Measurements from ENCODE around the gene ASB8.

The ASB8 gene, protein sequence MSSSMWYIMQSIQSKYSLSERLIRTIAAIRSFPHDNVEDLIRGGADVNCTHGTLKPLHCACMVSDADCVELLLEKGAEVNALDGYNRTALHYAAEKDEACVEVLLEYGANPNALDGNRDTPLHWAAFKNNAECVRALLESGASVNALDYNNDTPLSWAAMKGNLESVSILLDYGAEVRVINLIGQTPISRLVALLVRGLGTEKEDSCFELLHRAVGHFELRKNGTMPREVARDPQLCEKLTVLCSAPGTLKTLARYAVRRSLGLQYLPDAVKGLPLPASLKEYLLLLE

DNA sequence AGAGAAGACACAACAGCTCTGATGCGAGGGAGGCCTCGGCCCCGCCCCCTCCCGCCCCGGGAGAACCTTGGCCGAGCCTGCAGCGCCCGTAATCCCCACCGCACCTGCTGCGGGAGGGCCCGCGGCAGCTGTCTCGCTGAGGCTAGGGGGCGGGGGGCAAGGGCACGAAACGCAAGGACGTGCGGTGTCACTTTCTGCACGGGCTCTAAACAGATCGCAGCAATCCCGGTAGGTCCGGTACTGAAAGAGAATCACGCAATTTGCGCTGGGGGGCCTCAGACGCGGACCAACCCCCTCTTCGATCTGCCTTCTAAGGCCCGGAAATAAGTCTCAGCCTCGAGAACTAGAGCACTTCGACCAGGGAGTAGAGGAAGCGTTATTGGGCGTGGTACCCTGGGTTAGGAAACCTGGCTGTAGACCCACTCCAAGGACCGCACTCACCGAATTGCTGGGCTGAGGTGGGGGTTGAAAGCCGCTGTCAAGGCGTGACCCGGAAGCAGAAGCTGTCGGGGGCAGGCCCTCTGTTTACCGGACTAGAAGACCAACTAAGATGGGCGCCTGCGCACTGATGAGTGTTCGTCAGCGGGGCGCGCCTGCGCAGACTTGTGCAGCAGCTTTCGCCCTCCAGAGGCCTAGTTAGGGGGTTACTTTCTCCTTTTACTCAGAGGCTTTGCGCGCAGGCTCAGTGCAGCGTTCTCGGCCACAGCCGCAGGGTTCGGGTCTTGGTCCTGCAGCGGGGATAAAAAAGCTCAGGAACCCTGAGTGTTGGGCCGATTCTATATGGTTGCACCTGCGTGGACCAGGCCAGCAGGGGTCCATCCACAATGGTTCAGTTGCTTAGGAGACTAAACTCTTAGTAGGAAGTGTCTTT is at the start of gene ASB8:
TSS of gene ASB8 (minus strand) at position 498 of the 871 bp plus-strand sequence. CDS start 4,019 bp downstream, outside the sequence.
- DNase-seq: peak; percentile 97

DNA sequence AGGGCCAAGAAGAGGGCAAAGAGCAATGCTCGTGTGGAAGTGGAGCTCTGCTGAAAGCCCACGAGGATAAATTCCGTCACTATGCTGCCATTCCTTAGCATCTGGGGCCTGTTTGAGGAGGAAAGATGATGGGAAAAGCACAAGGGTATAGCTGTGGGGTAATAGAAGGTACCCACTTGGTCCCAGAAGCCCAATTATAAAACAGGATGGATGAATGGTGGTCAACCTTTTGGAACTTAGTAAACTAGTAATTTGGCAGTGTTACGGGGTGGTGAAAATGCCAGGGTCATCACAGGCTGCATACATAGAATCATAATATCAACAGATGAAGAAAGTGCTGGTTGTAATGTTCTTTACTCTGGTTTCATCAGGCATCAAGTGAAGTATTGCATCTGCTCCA is 45.9 kb upstream of the ASB8 start, which contains the start of gene OR10AD1:
TSS of gene OR10AD1 (minus strand) at position 101 of the 400 bp plus-strand sequence. CDS start at position 101, 0 bp downstream.
- no peak for DNase-seq

DNA sequence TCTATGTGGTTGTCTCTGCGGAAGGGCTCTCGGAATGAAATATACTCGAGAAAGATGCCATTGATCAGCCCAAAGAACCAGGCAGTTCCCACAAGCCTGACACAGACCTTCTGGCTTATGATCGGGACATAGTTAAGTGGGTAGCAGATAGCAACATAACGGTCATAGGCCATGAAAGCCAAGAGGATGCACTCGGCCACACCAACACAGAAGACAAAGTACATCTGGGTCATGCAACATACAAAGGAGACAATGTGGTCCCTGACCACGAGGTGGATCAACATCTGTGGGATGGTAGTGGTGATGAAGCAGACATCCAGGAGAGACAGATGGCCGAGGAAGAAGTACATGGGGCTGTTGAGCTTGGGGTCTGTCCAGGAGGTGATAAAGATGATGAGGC is 45.5 kb upstream of the ASB8 start:
- DNase-seq: no peak

DNA sequence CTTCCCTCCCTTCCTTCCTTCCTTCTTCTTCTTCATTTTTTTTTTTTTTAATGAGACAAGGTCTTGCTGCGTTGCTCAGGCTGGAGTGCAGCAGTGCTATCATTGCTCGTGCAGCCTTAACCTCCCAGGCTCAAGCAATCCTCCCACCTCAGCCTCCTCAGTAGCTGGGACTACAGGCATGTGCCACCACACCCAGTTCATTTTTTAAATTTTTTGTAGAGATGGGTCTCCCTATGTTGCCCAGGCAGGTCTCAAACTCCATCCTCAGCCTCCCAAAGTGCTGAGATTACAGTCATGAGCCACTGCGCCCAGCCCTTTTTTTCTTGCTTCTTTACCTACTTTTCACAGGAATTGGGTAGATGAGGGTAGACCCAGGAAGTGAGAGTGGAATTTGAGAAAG is 44.2 kb upstream of the ASB8 start:
- no peak for DNase-seq

DNA sequence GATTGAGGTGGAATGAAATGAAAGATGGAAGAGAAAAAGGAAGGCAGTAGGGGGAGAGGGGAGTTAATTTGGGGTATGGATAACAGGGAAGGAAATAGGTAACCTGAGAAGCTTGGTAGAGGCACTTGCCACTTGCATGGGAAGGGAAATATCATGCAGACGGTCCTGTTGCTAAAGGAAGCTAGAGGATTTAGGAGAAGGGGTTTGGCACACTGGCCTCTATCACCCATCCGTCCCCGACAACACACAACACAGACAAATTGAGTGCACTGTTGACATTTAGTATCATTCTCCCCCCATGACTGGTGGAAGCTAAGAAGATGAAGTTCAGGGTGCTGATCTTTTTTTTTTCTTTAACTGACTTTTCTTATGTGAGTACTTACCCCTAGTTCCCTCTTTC is 43.8 kb upstream of the ASB8 start:
- no peak for DNase-seq

DNA sequence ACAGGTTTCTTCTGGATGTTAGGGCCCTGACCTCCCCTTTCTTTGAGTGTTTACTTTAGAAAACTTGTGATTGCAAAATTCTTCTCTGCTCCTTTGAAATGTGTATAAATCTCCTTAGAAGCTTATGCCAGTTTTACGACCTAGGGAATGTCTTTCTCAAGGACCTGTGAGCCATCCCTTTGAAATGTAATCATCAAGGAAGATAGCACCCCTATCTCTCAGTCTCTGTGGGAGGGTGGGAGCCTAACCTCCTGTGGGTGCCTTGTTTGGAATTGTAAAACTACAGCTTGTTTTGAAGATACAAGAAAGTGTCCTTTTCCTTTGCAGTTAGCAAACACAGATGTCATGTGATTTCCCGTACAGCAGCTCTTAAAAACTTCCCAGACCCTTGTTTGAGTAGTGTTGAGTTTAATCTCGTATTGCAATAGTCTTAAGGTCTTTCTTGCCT is 42.5 kb upstream of the ASB8 start:
- peak; percentile 53 for DNase-seq

DNA sequence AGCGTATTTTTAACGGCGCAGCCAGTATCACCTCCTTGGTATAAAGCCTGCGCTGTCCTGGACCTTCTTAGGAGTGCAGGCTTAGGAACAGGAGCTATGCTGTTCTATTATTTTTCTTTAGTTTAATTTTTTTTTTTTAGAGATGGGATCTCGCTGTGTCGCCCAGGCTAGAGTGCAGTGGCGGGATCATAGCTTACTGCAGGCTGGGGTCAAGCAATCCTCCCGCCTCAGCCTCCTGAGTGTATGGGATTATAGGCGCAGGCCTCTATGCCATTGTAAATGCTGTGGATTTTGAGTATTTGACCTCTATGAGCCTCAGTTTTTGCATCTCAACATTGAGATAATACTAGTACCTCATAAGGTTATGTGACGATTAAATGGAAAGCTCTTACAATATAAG is 41.7 kb upstream of the ASB8 start:
- DNase-seq: no peak

DNA sequence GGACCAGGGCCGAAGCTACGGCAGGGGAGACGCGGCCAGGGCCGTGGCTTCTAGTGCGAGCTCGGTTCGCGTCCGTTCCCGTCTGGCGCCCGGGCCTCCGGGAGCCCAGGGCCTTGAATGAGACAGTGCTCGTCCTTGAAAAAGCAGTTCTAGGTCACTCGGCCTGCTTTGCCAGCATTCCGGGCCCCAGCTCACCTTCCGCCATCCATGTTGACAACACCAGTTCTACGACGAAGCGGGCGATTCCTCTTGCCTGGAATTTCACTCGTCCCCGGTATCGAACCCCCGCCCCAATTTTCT is 41.3 kb upstream of the ASB8 start:
- no peak for DNase-seq

DNA sequence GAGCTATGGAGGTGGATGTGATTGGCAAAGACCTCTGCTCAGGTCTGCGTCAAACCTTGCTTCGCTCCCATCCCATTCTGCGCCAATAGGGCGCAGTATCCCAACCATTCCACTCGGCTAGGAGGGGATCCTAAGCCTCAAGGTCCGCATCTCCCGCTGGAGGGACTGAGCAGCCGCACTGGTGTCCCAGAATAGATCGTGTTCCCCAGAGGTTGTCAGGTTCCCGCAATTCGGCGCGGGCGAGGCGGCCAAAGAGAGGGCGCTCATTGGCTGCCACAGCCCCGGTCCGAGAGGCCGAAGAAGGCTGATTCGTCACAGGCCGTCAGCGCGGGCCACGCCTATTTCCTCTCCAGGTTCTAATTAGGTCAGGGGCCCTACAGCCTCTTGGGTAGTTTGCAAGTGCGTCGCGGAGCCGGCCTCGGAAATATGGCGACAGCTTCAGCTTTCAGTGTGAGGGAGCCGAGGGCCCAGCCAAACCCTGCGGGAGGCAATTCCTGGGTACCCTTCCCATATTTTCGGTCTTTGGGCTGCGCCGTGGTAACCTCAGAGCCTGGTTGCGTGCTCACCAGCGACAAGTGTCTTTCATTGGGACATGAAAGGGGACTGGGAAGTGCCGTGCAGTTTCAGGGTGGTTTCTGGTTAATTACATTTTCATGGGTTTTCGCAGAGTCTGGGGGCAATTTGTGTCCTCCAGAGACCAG is 40.8 kb upstream of the ASB8 start:
- DNase-seq: peak; percentile 94

DNA sequence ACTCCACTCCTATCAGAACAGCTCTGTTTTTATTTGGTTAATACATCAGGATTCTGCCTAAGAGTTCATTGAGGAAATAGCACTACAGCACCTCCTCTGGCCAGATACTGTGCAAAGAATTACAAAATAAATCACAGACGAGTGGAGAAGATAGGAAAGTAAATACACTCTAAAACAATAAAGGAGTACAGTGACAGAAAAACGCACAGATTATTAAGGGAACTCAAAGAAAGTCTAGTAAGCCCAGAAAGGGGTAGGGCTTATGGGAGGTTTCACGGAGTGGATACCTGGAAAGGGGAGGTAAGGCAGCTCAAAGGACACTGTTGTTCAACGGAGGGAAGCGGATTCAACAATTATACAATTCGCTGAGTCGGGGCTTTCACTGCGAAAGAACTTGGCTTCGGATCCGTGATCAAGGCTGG is 40.2 kb upstream of the ASB8 start:
- DNase-seq: peak; percentile 17

GRCh38 chr12:48194799-48195201 is 37.5 kb upstream of the ASB8 start:
- DNase-seq: peak; percentile 75

DNA sequence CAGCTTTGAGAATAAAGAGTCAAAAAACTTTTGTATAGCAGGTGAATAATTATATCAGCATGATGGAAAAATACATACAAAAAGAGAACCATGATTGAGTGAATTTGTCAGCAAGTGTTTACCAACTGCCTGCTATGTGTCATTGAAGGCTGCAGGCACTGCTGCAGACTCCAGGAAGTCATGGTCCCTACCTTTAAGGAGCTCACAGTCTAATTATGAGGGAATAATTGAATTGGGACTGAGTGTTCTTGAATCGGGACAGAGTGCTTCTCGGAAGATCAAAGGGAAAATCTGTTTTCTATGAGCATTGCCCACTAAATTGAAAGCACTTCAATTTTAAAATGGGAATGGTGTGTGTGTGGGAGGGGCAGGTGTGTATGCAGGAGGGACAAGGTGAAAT is 36.3 kb upstream of the ASB8 start:
- DNase-seq: no peak

GRCh38 chr12:48192861-48193260 is 35.5 kb upstream of the ASB8 start:
- DNase-seq: no peak

GRCh38 chr12:48191096-48191495 is 33.8 kb upstream of the ASB8 start:
- no peak for DNase-seq

DNA sequence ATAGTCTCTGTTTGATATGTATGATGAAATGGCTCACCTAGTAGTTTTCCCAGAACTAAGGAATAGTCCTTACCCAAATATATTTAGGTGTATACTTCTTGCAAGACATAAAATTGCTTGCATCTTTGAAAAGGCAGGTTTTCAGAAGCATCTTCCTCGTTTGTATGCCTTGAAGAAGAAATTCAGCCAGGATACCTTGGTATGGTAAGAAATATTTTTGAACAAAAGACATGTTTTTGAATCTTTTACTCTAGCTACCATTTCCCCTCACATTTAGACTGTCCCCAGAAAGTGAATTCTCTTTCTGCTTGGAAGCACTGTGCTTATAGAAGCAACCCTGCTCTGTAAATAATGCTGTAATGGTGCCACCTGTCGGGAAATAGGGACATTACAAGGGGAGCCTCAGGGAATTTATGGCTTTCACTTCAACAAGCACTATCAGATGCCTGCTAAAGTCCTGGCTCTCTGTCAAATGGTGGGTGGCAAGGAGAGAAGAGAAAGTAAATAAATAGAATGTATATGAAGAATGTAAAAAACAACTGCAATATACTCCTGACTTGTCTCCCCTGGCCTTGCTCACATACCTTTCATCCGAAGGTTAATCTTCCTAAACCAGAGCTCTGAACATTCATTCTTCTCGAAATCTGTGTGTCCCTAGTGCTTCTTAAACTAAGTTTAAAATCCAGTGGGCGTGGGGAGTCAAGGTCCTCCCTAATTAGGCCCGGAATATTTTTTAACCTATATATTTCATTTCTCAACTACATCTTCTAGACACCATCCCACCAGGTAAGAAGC is 32.2 kb upstream of the ASB8 start:
- peak; percentile 64 for DNase-seq

DNA sequence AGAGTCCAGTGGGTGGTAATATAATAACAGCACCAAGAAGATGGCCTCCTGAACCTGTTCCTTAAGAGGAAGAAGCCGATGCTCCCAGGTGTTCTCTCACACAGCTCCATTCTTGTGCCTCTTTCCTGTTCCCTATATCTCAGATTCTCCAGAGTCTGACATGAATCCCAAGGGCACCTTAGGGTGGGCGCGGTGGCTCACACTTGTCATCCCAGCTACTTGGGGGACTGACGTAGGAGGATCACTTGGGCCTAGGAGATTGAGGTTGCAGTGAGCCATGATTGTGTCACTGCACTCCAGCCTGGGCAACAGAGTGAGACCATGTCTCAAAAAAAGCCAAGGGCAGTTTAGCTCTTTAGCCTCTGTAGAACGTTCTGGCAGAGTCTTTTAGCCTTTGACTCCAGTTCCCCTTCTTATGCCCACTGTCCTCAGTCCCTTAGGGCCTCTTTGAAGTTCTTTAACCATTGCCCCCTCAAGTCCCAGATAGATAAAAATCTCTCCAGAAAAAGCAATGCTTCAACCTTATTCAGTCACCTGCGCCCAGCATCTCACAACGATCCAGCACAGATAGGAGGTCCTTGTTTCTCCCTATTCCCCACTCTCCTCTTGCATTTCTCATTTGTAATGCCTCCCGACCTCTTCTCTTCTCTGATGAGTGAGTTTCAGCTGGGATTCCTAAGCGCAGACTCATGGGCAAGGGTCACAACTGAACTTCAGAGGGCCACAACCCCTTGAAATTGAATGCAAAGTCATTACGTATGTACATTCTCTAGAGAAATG is 30.8 kb upstream of the ASB8 start:
- DNase-seq: no peak

GRCh38 chr12:48185181-48185919 is 28.0 kb upstream of the ASB8 start:
- DNase-seq: no peak

DNA sequence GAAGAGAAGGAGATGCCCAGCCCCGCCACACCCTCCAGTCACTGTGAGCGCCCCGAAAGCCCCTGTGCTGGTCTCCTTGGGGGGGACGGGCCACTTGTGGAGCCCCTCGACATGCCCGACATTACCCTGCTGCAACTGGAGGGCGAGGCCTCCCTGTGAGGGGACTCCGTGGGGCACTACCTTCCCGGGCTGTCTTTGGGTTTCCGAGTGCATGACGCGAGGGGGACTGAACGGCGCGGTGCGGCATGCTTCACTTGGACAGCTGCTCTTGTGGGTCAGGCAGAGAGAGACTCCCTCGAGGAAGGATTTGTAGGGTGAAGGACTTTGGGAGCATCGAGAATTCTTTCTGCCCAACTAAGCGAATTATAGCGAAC is 27.2 kb upstream of the ASB8 start:
- DNase-seq: no peak

- DNase-seq: no peak
Observed at GRCh38 chr12:48183876-48184548, 26.7 kb upstream of the ASB8 start.

DNA sequence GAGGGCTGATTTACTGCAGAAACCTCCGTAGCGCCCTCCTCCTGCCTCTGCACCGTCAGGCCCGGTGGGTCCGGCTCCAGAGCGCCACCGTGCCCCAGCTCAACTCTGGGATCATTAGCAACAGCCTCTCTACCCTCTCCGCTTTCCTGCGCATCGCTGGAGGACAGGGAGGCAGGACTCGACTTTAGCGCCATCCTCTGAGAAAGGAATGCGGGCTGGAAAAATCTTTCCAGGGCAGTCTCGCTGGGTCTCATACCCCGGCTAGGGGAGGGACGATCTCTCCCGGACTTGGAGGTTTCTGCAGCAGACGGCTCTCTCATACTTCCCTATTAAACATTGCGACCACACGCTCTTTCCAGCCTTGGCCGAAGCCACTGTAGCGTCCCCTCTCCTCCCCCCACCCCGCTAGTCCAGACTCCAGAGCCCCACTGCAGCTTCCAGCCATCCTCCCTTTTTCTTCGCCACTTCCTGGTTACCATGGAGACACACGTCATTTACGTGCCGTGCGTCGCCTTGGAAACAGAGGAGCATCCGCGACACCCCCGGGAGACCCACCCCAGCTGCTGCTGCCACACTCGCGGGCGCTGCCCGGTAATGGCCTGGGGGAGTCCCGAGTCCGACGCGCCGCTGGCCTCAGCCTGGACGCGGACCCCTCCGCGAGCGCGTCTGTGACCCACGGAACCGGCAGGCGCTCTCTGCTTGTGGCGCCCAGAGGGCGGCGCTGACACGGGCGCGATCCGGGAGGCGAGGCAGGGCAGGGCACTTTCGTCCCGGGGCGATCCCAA is 26.0 kb upstream of the ASB8 start, which contains the start of gene CCDC184:
TSS of gene CCDC184 (plus strand) at position 554 of the 785 bp plus-strand sequence. CDS start 479 bp downstream, outside the sequence.
- peak; percentile 87 for DNase-seq

Measured in fibroblast of skin of right quadriceps (primary cell).